ENCODE measurements around the gene NAT16.

GRCh38 chr7:101175664-101176063 lies 4.4 kb downstream of the NAT16 start:
- TF ChIP-seq CTCF (conservative IDR thresholded peaks at IDR 0.05; ENCODE audit: low read depth, low read length) (no peak), RFX5 (IDR thresholded peaks at IDR 0.05; ENCODE audit: low read depth, low read length) (no peak), RAD21 (IDR thresholded peaks at IDR 0.05; ENCODE audit: low read length) (no peak), CEBPB (IDR thresholded peaks at IDR 0.05; ENCODE audit: low read depth, low read length) (no peak), POLR2A (IDR thresholded peaks at IDR 0.05; ENCODE audit: low read depth, low read length) (no peak), MAFK (IDR thresholded peaks at IDR 0.05; ENCODE audit: low read depth, low read length) (no peak), MAZ (IDR thresholded peaks at IDR 0.05; ENCODE audit: borderline replicate concordance, low read depth, low read length) (no peak), MXI1 (IDR thresholded peaks at IDR 0.05; ENCODE audit: borderline replicate concordance, low read depth, low read length) (no peak), CHD1 (IDR thresholded peaks at IDR 0.05; ENCODE audit: low read depth, low read length) (no peak), USF2 (IDR thresholded peaks at IDR 0.05; ENCODE audit: low read depth, low read length) (no peak)
